Activated naive CD4-positive, alpha-beta T cell treated with Interleukin-2 at 50 U/mL for 16 hours (primary cell): ENCODE data around the gene UCN.
"Not testable (repeated sequence)": the region's sequence is repeated elsewhere in the genome, so short reads cannot be mapped to it uniquely, and the experiment has no call there.

Experiments
- DNase-seq: peaks from one replicate; pipeline ENCODE4 v3.0.0-alpha.2; 2020

The UCN gene

DNA sequence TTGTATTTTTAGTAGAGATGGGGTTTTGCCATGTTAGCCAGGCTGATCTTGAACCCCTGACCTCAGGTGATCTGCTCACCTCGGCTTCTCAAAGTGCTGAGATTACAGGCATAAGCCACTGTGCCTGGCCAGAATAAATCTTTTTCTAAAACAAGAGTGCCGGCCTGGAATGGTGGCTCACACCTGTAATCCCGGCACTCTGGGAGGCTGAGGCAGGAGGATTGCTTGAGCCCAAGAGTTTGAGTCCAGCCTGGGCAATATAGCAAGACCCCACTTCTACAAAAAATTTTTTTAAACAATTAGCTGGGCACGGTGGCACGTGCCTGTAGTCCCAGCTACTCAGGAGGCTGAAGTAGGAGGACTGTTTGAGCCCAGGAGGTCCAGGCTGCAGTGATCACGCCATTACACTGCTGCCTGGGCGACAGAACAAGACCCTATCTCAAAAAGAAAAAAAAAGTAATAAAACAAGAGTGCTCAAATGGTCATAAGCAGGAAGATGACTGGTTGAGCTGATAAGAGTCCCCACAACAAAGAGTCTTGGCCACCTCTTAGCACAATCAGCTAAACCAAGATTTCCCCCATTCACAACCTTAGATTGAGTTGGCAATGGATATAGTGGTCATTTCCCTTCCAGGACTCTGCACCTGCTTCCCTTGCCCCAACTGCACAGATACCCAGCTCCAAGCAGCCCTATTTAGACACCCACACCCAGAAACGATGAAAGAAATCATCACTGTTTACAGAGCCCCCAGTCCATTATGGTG is 5.8 kb upstream of the UCN start:
- no peak for DNase-seq

DNA sequence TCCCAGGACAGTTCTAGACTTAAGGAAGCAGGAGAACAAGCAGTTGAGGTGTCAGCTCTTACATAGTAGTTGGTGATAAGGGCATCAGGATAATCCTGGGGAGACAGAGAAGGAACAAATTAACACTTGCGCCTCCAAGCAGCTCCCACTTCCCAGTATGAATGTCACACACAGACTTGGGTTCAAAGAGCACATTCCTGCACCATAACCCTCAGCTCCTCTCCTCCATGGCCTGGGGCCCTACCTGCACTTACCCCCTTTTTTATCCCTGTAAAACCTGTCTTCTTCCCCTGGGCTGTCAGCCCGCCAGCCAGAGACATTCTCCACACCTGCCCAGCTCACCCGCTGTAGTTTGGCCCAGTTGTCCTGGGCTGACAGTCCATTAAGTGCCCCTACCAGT is 3.9 kb upstream of the UCN start:
- DNase-seq, result no peak

DNA sequence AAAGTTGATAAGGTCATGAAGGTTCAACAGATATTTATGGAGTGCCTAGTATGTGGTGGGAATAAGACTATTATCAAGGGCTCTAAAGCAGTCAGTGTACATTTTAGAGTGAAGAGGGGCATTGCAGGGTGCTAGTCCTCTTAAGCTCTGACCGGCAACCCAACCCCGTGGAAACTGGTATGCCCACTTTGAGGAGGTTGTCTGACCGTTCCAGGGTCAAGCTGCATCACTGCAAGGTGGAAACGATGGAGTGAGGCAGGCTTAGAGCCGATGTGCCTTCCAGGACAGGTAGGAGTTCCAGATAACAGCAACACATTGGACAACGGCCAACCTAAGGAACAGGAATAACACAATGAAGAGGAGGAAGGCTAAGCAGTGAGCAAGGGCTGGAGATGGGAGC is 1.4 kb upstream of the UCN start:
- no peak for DNase-seq

DNA sequence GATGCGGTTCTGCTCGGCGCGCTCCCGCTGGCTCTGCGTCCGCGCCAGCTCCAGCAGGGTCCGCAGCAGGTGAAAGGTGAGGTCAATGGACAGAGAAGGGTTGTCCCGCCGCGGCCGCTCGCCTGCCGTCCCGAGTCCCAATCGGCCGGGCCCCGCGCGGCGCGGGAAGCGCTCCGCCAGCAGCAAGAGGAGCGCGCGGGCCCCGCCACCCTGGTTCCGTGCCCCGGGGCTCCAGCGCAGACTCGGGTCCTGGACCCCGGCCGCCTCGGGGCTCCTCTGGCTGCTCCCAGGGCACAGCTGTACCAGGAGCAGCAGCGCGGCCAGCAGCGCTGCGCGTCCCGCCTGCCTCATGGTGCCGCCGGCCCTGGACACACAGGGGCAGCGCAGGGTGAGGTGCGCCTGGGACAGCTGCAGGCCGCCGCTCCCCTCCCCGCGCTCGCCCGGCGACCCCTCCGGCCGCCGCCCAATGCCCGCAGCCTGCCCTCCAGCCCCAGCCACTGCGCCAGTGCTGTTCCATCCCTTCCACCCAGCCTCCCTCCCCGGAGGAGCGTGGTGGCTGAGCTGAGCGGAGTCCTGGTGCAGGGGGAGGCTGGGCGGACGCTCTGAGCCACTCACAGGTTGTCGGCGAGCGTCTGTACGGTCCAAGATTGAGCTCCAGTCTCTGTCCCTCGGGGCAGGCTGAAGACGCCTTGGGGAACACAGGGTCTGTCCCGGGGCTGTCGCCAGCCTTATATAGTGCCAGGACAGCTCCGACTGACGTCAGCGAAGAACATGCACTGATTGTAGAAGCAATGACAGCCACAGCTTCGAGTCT is 493 bp downstream of the UCN start:
- no peak for DNase-seq

DNA sequence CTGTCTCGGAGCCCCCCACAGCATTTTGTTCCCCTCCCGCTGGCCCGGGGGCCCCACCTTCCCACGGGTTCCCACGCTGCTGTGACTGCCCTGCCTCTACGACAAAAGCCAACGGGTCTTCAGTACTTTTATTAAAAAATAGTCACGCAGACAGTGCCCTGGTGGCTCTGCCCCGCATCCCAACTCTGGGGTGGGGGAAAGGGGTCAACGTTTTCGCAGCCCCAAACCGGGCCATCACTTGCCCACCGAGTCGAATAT is 1.0 kb downstream of the UCN start:
- DNase-seq, result no peak

DNA sequence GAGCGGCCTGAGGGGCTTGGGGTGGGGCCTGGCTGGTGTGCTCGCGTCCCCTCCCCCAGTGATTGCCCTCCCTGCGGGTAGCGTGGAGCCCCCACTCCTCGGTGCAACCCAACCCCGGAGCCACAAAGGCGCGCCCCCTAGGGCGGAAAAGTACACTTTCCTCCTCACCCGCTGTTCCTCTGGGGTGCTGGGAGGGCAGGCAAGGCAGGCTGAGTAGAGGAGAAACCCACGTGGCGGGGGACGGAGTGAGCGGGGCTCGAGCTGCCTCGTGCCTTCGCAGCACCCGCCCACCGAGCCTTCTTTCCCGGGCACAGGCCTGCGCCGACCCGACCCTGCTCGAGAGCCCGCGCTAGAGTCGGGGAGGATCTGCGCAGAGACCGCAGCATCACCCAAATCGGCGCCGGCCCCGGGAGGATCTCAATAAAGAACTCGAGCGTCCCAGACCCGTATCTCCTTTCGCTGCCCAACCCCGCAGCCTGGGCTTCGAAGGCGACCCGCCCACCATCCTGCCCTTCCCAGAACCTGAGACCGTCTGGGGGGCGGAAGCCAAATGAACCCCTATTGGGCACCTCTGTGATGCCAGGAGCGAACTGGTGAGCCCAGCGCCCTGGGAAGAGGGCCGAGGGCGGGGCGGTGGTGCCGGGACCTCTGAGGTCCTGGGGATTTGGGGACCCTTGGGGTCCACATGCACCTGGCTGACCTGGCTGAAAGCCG is 1.5 kb downstream of the UCN start:
- DNase-seq, result peak; percentile 36

DNA sequence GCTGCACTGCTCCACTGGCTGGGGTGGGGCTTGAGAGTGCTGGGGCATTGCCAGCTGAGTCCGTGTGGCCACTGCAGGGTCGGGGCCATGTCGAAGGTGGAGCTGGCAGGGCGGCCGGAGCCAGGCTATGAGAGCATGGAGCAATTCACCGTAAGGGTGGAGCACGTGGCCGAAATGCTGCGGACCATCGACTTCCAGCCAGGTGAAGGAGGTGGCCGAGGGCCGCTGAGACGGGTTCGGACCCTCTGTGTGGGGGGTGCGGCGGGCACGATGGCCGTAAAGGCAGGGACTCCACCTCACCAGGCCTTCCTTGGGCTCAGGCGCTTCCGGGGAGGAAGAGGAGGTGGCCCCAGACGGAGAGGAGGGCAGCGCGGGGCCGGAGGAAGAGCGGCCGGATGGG is 2.1 kb downstream of the UCN start:
- no peak for DNase-seq

DNA sequence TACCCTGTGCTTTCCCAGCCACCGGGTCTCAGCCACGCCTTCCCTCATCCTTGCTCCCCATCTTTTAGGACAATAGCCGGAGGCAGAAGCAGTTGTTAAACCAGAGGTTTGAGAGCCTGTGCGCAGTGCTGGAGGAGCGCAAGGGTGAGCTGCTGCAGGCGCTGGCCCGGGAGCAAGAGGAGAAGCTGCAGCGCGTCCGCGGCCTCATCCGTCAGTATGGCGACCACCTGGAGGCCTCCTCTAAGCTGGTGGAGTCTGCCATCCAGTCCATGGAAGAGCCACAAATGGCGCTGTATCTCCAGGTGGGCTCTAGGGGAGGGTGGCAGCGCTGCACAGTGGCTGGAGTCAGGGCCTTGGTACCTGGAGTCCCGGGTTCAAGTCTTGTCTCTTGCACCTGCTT is 2.7 kb downstream of the UCN start:
- no peak for DNase-seq

DNA sequence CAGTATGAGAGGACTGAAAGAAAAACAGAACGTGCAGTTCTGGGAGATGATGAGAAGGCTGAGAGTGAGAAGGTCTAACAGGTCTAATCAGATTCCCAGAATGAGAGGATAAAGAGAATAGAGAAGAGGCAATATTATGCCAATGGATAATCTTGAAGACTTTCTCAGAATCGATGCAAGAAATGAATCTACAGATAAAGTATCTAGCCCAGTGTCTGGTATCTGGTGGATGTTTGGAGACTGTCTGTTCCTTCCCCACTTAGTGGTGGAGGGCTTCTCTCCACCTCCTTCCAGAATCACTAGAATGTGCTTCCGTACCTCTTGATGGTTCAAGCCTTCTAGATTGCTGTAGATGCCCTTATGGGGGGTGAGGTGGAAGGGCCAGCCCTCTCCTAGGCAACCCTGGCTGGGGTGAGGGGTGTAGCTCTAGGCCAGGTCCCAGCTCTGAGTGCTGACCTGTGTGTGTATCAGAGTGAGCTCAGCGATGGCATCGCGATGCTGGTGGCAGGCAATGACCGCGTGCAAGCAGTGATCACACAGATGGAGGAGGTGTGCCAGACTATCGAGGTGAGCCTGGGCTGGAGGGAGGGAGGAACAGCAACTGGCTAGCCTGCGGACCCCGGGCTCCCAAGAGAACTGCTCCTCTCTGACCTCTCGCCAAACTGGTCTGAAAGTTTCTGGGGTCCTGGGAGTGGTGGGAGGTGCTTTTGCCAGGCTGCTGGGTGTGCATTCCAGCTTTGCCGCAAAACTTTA is 3.6 kb downstream of the UCN start:
- DNase-seq, result no peak

DNA sequence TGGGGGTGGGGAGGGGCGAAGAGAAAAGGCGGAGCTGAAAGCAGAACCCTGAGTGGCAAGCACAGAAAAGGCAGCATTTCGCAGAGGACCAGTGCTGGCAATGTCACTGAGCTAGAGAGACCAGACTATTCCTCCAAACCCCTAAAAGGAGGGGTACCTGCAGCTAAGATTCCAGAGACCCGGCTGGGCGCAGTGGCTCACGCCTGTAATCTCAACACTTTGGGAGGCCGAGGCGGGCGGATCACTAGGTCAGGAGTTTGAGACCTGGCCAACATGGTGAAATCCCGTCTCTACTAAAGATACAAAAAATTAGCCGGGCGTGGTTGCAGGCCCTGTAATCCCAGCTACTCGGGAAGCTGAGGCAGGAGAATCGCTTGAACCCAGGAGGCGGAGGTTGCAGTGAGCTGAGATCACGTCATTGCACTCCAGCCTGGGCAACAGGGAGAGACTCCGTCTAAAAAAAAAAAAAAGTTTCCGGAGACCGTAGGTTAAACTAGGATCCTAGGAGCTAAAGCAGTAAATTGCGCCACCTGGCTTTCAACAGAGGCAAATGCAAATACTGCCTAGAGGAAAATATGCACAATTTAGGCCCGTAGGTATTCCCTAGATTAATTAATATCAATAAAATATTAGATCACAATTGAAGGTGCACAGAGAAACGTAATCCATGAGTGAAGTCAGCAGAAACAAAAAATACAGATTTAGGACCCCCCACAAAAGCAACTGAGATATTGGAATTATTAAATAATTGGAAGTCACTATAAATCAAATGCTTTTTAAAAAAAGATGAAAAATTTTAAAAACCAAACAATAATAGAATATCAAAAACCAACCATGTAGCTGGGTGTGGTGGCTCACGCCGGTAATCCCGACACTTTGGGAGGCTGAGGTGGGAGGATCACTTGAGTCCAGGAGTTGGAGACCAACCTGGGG is 4.9 kb downstream of the UCN start:
- peak; percentile 33 for DNase-seq

DNA sequence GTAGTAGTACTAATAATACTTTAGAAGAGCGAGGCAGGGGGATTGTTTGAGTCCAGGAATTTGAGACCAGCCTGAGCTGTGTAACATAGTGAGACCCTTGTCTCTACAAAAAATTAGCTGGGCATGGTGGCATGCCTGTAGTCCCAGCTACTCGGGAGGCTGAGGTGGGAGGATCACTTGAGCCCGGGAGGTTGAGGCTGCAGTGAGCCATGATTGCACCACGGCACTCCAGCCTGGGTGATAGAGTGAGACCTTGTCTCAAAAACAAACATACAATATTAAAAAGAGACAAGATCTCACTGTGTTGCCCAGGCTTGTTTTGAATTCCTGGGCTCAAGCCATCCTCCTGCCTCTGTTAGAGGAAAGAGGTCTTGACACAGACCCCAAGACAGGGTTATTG is 7.6 kb downstream of the UCN start:
- DNase-seq, result not testable (repeated sequence)

DNA sequence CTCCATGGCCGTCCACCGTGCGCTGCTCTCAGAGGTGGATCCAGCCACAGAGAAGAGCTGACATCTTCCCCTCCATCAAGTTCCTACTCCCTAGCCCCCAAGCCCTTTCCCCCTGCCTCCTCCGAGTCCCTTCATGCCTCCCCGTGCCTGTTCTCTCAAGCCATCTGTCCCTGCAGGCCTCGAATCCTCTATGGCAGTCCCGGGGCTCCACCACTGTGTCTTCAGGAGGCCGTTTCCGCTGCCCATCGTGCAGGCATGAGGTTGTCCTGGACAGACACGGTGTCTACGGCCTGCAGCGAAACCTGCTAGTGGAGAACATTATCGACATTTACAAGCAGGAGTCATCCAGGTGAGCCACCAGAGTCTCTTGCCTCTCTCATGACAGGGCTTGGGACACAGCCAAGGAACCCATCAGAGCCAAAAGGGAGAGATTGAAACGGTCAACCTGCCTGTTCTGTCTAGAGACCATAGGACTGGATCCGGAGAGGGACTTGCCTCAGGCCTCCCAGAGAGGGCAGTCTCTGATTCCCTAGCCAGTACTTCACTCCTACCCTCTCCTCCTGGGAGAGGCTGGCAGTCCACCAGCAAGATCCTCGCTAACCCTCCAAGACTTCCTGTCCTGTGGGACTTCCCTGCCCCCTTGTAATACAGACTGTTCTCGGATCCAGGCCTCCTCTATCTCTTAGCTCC is 9.7 kb downstream of the UCN start:
- DNase-seq, result no peak

DNA sequence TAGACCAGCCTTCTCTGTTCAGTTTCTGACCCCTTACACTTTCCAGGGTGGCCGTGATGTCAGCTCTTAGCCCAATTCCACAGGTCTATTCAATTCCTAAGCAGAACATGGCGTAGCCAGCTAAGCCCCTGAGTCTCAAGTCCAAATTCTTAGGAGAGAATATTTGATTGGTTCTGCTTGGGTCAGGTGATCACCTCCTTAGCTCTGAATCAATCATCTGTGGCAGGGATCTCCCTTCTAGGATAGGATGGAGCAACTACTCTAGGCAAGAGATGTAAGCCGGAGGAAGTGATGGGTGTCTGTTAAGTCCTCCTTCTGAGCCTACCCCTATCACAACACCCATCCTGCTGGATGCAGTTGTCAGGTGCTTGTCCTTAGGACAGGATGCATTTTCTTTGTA is 11.1 kb downstream of the UCN start:
- no peak for DNase-seq

DNA sequence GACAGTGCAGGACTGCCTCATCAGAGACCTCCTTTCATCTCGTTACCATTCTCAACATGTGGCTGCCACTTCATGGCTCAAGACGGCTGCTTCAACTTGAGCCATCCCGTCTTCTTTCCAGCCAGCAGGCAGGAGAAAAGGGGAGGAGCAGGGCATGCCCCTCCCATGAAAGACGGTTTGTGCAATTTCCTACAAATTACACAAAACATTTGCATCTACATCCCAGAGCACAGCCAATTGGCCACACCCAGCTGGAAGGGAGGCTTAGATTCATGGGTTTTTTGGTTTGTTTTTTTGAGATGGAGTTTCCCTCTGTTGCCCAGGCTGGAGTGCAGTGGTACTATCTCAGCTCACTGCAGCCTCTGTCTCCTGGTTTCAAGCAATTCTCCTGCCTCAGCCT is 11.8 kb downstream of the UCN start:
- DNase-seq, result no peak

DNA sequence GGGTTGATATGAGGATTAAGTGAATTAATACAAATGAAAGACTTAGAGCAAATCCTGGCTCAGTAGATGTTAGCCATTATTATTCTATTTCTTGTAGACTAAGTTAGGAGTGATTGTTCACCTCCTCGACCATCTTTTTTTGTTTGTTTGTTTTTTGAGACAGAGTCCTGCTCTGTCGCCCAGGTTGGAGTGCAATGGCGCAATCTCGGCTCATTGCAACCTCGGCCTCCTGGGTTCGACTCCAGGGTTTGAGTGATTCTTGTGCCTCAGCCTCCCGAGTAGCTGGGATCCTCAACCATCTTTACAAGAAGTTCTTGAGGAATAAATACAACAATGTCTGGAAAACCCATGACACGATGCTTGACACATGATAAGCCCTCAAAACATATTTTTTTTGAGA is 13.3 kb downstream of the UCN start:
- no peak for DNase-seq

DNA sequence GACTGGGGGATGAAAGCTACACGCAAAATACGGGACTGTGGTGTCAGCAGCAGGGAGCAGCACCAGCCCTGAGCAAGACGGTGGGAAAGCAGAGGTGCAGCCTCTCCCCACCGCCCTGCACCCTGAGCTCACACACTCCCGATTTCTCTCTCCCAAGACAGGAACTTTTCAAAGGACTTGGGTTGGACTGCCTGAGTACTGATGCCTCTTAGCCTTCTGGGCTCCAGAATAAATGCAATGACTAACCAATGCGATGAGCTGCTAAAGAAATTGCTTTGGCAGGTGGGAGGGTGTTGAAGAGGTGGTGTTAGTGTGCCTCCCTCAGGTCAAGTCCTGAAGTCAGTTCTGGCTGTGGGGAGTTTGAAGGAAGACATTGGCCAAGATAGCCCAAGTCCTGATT is 16.4 kb downstream of the UCN start:
- DNase-seq, result no peak

DNA sequence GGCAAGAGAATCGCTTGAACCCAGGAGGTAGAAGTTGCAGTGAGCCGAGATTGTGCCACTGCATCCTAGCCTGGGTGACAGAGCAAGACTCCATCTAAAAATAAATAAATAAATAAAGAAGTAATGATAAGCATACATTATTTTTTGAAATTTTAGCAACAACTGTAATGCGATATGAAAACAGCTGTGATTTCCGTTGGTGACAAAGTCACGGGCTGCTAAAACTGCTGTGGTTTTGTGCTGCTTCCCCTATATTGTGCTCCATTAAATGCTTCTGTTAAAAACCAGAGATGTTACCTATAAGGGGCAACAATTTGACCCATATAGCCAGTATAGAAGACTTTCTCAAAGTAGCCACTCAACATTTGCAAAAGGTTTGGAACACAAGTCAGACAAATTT is 17.7 kb downstream of the UCN start:
- DNase-seq, result no peak

DNA sequence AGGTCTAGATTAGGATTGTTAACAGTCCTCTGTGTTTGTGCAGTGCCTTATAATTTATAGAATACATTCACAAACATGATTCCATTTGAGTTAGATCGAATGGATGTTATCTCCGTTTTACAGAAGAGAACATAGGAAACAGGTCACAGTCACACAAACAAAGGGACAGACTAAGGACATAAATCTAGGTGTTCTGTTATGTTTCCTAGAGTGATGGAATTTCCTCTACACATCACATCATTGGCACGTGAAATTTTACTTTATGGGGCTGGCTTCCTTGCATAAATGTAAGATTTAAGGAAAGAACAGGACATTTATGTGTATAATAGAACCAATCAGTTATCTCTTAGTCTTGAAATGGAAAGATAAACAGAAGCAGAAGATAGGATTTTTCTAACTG is 19.6 kb downstream of the UCN start:
- DNase-seq, result no peak

DNA sequence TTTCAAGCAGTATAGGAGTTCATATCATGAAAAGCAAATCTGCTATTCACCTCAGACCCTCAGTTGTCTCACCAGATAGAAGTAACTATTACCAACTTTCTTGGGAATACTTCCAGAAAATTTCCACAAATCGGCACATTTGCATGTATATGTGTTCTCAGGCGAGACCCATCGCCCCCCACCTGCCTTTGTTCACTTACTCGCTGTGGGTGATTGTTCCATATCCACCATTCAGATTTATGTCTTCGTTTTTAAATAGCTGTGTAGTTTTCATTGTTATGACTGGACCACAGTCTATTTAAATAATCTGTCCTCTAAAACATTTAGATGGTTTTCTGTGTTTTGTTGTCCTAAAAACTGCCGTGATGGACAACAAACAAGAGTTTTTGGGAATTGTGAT is 22.8 kb downstream of the UCN start:
- DNase-seq, result no peak

DNA sequence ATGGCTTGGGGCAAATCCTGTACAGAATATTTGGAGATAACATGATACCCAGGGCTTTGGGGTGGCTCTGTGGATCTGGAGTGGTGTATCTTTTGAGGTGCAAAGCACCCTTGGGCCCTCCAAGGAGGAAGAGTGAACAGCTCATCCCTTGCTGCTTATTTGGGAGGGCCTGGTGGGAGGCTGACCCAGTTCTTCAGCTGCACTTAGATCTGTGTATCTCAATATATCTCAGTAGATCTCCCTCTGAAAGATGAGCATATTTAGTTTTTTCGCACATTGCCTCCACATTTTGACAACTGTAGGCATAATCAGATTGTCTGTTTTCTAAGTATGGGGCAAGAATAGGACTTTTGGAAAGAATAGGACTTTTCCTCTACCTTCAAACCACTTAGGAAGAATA is 23.2 kb downstream of the UCN start:
- DNase-seq, result no peak

DNA sequence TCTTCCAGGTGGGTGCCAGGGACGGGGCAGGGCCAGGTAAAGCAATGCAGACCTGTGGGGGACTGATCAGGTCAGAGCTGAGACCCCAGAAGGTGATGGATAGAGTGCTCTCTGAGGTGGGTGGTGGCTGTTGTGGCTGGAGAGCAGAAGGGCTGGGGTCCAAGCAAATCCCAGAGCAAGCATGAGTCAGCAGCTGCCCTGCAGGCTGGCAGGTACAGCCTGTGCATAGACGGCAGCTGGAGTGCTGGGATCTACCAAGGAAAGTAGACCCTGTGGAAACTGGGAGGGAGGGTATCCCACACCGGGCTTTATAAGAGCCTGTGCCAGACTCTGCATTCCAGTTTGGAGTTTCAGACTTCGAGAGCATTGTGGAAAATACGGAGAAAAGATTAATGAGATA is 25.4 kb downstream of the UCN start:
- DNase-seq, result no peak
